Measurements from ENCODE around the gene GCLM. TPM values are rescaled to one million over a fixed set of nuclear protein-coding genes. Genes with fewer than 3 reads are reported as not detected.

The GCLM gene
- total RNA-seq, 2 experiments from 2014 or later, result 18.8 to 21.7 TPM

GRCh38 chr1:93845538-93846205 is 63.6 kb downstream of the GCLM start:
- peaks cover 9% of the 10 kb centered on the region for H3K27me3 Mint-ChIP-seq (ENCODE audit: low read depth)
- peaks cover 36% of the 10 kb centered on the region for H3K4me1 Mint-ChIP-seq (ENCODE audit: low read depth)
- no peaks in the 10 kb centered on the region for H3K9me3 Mint-ChIP-seq (ENCODE audit: insufficient read depth)
- CTCF ChIA-PET, result interaction anchor here (0.6 to 5.2 kb wide), 15 partner anchors 27 to 765 kb away, joined by 3 to 133 read pairs (median 4); partner anchors contain the start of genes DNTTIP2 and DR1
- POLR2A ChIA-PET, result interaction anchor here (0.8 to 2.0 kb wide), 8 partner anchors 18 to 1014 kb away, joined by 3 to 7 read pairs (median 4); partner anchors contain the start of genes DNTTIP2, DR1, GCLM and MTF2
- peaks cover 3% of the 10 kb centered on the region for H3K36me3 Mint-ChIP-seq (ENCODE audit: low read depth)
- peak overlapping the region; percentile 93 for H3K4me3 Mint-ChIP-seq
- H3K27ac Mint-ChIP-seq, result peak overlapping the region; percentile 92
- no peak for DNase-seq
- peak; percentile 5 for ATAC-seq

GRCh38 chr1:93844262-93845045 is 64.8 kb downstream of the GCLM start:
- ChIA-PET CTCF (interaction anchor here (0.6 to 5.2 kb wide), 36 partner anchors 16 to 1013 kb away, joined by 3 to 133 read pairs (median 4); partner anchors contain the start of genes DNTTIP2, FNBP1L, MTF2 and RPL5), POLR2A (interaction anchor here (0.6 to 1.1 kb wide), 3 partner anchors 109 to 505 kb away, joined by 3 to 4 read pairs (median 3); no protein-coding TSS in a partner anchor)
- Mint-ChIP-seq H3K4me1 (ENCODE audit: low read depth) (peaks cover 31% of the 10 kb centered on the region), H3K36me3 (ENCODE audit: low read depth) (peaks cover 3% of the 10 kb centered on the region), H3K27ac (no peak overlapping the region), H3K4me3 (no peak overlapping the region), H3K27me3 (ENCODE audit: low read depth) (peaks cover 6% of the 10 kb centered on the region), H3K9me3 (ENCODE audit: insufficient read depth) (no peaks in the 10 kb centered on the region)
- peak; percentile 60 for DNase-seq
- no peak for ATAC-seq

GRCh38 chr1:93842750-93843500 is 66.3 kb downstream of the GCLM start:
- Mint-ChIP-seq H3K4me3 (no peak overlapping the region), H3K27ac (no peak overlapping the region), H3K36me3 (ENCODE audit: low read depth) (peaks cover 3% of the 10 kb centered on the region), H3K9me3 (ENCODE audit: insufficient read depth) (no peaks in the 10 kb centered on the region), H3K27me3 (ENCODE audit: low read depth) (peaks cover 3% of the 10 kb centered on the region), H3K4me1 (ENCODE audit: low read depth) (peaks cover 24% of the 10 kb centered on the region)
- CTCF ChIA-PET, result interaction anchor here (1.4 to 5.2 kb wide), 9 partner anchors 14 to 539 kb away, joined by 3 to 133 read pairs (median 9); partner anchors contain the start of gene DNTTIP2
- DNase-seq (no peak), ATAC-seq (no peak)
- POLR2A ChIA-PET, result no interaction called here

GRCh38 chr1:93841771-93842170 is 67.5 kb downstream of the GCLM start:
- CTCF ChIA-PET, result interaction anchor here (2.6 to 5.2 kb wide), 2 partner anchors 26 to 212 kb away, joined by 11 to 76 read pairs; no protein-coding TSS in a partner anchor
- no peaks in the 10 kb centered on the region for H3K9me3 Mint-ChIP-seq (ENCODE audit: insufficient read depth)
- peaks cover 18% of the 10 kb centered on the region for H3K4me1 Mint-ChIP-seq (ENCODE audit: low read depth)
- DNase-seq, result no peak
- no peaks in the 10 kb centered on the region for H3K36me3 Mint-ChIP-seq (ENCODE audit: low read depth)
- no peak for ATAC-seq
- H3K4me3 Mint-ChIP-seq, result no peak overlapping the region
- H3K27me3 Mint-ChIP-seq (ENCODE audit: low read depth), result no peaks in the 10 kb centered on the region
- POLR2A ChIA-PET, result no interaction called here
- no peak overlapping the region for H3K27ac Mint-ChIP-seq

- Mint-ChIP-seq H3K4me3 (no peak overlapping the region), H3K27me3 (ENCODE audit: low read depth) (no peaks in the 10 kb centered on the region), H3K36me3 (ENCODE audit: low read depth) (no peaks in the 10 kb centered on the region), H3K9me3 (ENCODE audit: insufficient read depth) (no peaks in the 10 kb centered on the region), H3K27ac (no peak overlapping the region), H3K4me1 (ENCODE audit: low read depth) (peaks cover 17% of the 10 kb centered on the region)
- DNase-seq, result no peak
- ChIA-PET CTCF (interaction anchor here (1.2 to 2.6 kb wide), 2 partner anchors 27 to 211 kb away, joined by 4 to 11 read pairs; no protein-coding TSS in a partner anchor), POLR2A (interaction anchor here (0.8 kb wide), 1 partner anchor 204 kb away, joined by 5 read pairs; no protein-coding TSS in a partner anchor)
- ATAC-seq, result no peak
Observed at GRCh38 chr1:93840956-93841482, 68.2 kb downstream of the GCLM start.

- POLR2A ChIA-PET, result no interaction called here
- peaks cover 2% of the 10 kb centered on the region for H3K36me3 Mint-ChIP-seq (ENCODE audit: low read depth)
- H3K4me3 Mint-ChIP-seq, result no peak overlapping the region
- DNase-seq, result no peak
- no peak overlapping the region for H3K27ac Mint-ChIP-seq
- CTCF ChIA-PET, result interaction anchor here (2.6 kb wide), 1 partner anchor 210 kb away, joined by 11 read pairs; no protein-coding TSS in a partner anchor
- H3K9me3 Mint-ChIP-seq (ENCODE audit: insufficient read depth), result no peaks in the 10 kb centered on the region
- peaks cover 7% of the 10 kb centered on the region for H3K4me1 Mint-ChIP-seq (ENCODE audit: low read depth)
- ATAC-seq, result no peak
- no peaks in the 10 kb centered on the region for H3K27me3 Mint-ChIP-seq (ENCODE audit: low read depth)
Observed at GRCh38 chr1:93839753-93840152, 69.5 kb downstream of the GCLM start.

GRCh38 chr1:93839307-93839706 is 69.9 kb downstream of the GCLM start:
- CTCF ChIA-PET, result interaction anchor here (2.6 kb wide), 1 partner anchor 210 kb away, joined by 11 read pairs; no protein-coding TSS in a partner anchor
- H3K27me3 Mint-ChIP-seq (ENCODE audit: low read depth), result no peaks in the 10 kb centered on the region
- no peak overlapping the region for H3K27ac Mint-ChIP-seq
- H3K9me3 Mint-ChIP-seq (ENCODE audit: insufficient read depth), result no peaks in the 10 kb centered on the region
- DNase-seq (no peak), ATAC-seq (no peak)
- POLR2A ChIA-PET, result no interaction called here
- peaks cover 3% of the 10 kb centered on the region for H3K36me3 Mint-ChIP-seq (ENCODE audit: low read depth)
- no peak overlapping the region for H3K4me3 Mint-ChIP-seq
- peaks cover 2% of the 10 kb centered on the region for H3K4me1 Mint-ChIP-seq (ENCODE audit: low read depth)

- no peak for DNase-seq
- Mint-ChIP-seq H3K27me3 (ENCODE audit: low read depth) (no peaks in the 10 kb centered on the region), H3K9me3 (ENCODE audit: insufficient read depth) (peaks cover 2% of the 10 kb centered on the region), H3K4me1 (ENCODE audit: low read depth) (no peaks in the 10 kb centered on the region), H3K36me3 (ENCODE audit: low read depth) (peaks cover 5% of the 10 kb centered on the region), H3K4me3 (no peak overlapping the region), H3K27ac (no peak overlapping the region)
- no peak for ATAC-seq
- POLR2A ChIA-PET, result no interaction called here
- CTCF ChIA-PET, result interaction anchor here (1.3 kb wide), 1 partner anchor 24 kb away, joined by 3 read pairs; no protein-coding TSS in a partner anchor
Observed at GRCh38 chr1:93837961-93838360, 71.3 kb downstream of the GCLM start.

Small RNAs within 50 kb of the gene (microRNA-seq; reads per million reads assigned to microRNA genes)
- 74.6 reads per million, percentile 56 among the genes with 10 or more reads in this experiment for gene MIR760

Other genes with a start within 250 kb of the GCLM start
- gene BCAR3, start 227.6 kb downstream of the GCLM start, total RNA-seq, result under 1 TPM; 0.44 to 0.79 TPM
- gene DNTTIP2, start 30.2 kb downstream of the GCLM start, total RNA-seq, result 10 to 100 TPM; 67.6 to 72.1 TPM
- not detected for gene ABCA4, start 211.7 kb upstream of the GCLM start, total RNA-seq

All from activated CD8-positive, alpha-beta T cell treated with anti-CD3 and anti-CD28 coated beads, Interleukin-2, amount 10 ng/mL, durations not matched to agents 7 days and 5 days (primary cell).